ENCODE data around the gene CSMD2.

Gene CSMD2

GRCh38 chr1:33927721-33928120, 237.3 kb downstream of the CSMD2 start:
- no peaks in the 10 kb centered on the region for H3K9me3 ChIP-seq (ENCODE audit: insufficient read depth, low read length)
- H3K4me2 ChIP-seq (ENCODE audit: low read length): no peak overlapping the region
- H3K79me2 ChIP-seq (ENCODE audit: low read length): no peaks in the 10 kb centered on the region
- no peaks in the 10 kb centered on the region for H3K27me3 ChIP-seq (ENCODE audit: low read depth, low read length)
- no peaks in the 10 kb centered on the region for H3K4me1 ChIP-seq (ENCODE audit: low read length)
- H3K27ac ChIP-seq (ENCODE audit: low read length): no peak overlapping the region
- no peak overlapping the region for H3K9ac ChIP-seq (ENCODE audit: low read length)
- no peaks in the 10 kb centered on the region for H3K36me3 ChIP-seq (replicated peaks; ENCODE audit: low read depth, low read length)
- H3K4me3 ChIP-seq (ENCODE audit: low read length): no peak overlapping the region
- no peaks in the 10 kb centered on the region for H4K20me1 ChIP-seq (ENCODE audit: insufficient read depth, low read length)
- TF ChIP-seq CTCF (IDR thresholded peaks at IDR 0.05; ENCODE audit: low read depth, low read length) (no peak), EZH2phosphoT487 (IDR thresholded peaks at IDR 0.05; ENCODE audit: low read depth) (no peak)
- H2AFZ ChIP-seq (ENCODE audit: low read depth, low read length): no peak overlapping the region

- Histone ChIP-seq H3K4me2 (ENCODE audit: low read length) (no peak overlapping the region), H3K36me3 (replicated peaks; ENCODE audit: low read depth, low read length) (no peaks in the 10 kb centered on the region), H3K9me3 (ENCODE audit: insufficient read depth, low read length) (no peaks in the 10 kb centered on the region), H3K27ac (ENCODE audit: low read length) (no peak overlapping the region), H4K20me1 (ENCODE audit: insufficient read depth, low read length) (no peaks in the 10 kb centered on the region), H2AFZ (ENCODE audit: low read depth, low read length) (no peak overlapping the region), H3K9ac (ENCODE audit: low read length) (no peak overlapping the region), H3K79me2 (ENCODE audit: low read length) (no peaks in the 10 kb centered on the region), H3K4me3 (ENCODE audit: low read length) (no peak overlapping the region), H3K27me3 (ENCODE audit: low read depth, low read length) (no peaks in the 10 kb centered on the region), H3K4me1 (ENCODE audit: low read length) (no peaks in the 10 kb centered on the region)
- TF ChIP-seq CTCF (IDR thresholded peaks at IDR 0.05; ENCODE audit: low read depth, low read length) (no peak), EZH2phosphoT487 (IDR thresholded peaks at IDR 0.05; ENCODE audit: low read depth) (no peak)
These were observed 239.4 kb downstream of the CSMD2 start for GRCh38 chr1:33925586-33925985.

- Histone ChIP-seq H3K36me3 (replicated peaks; ENCODE audit: low read depth, low read length) (no peaks in the 10 kb centered on the region), H2AFZ (ENCODE audit: low read depth, low read length) (no peak overlapping the region), H4K20me1 (ENCODE audit: insufficient read depth, low read length) (no peaks in the 10 kb centered on the region), H3K4me3 (ENCODE audit: low read length) (no peak overlapping the region), H3K27me3 (ENCODE audit: low read depth, low read length) (no peaks in the 10 kb centered on the region), H3K79me2 (ENCODE audit: low read length) (no peaks in the 10 kb centered on the region), H3K4me1 (ENCODE audit: low read length) (peaks cover 8% of the 10 kb centered on the region), H3K4me2 (ENCODE audit: low read length) (no peak overlapping the region), H3K27ac (ENCODE audit: low read length) (no peak overlapping the region), H3K9me3 (ENCODE audit: insufficient read depth, low read length) (no peaks in the 10 kb centered on the region), H3K9ac (ENCODE audit: low read length) (no peak overlapping the region)
- TF ChIP-seq EZH2phosphoT487 (IDR thresholded peaks at IDR 0.05; ENCODE audit: low read depth) (no peak), CTCF (IDR thresholded peaks at IDR 0.05; ENCODE audit: low read depth, low read length) (no peak)
These were observed 243.7 kb downstream of the CSMD2 start for GRCh38 chr1:33921281-33921680.

- Histone ChIP-seq H3K4me1 (ENCODE audit: low read length) (peaks cover 8% of the 10 kb centered on the region), H3K27ac (ENCODE audit: low read length) (no peak overlapping the region), H4K20me1 (ENCODE audit: insufficient read depth, low read length) (no peaks in the 10 kb centered on the region), H3K27me3 (ENCODE audit: low read depth, low read length) (no peaks in the 10 kb centered on the region), H3K36me3 (replicated peaks; ENCODE audit: low read depth, low read length) (no peaks in the 10 kb centered on the region), H3K9ac (ENCODE audit: low read length) (no peak overlapping the region), H2AFZ (ENCODE audit: low read depth, low read length) (no peak overlapping the region), H3K9me3 (ENCODE audit: insufficient read depth, low read length) (no peaks in the 10 kb centered on the region), H3K4me3 (ENCODE audit: low read length) (no peak overlapping the region), H3K4me2 (ENCODE audit: low read length) (no peak overlapping the region), H3K79me2 (ENCODE audit: low read length) (no peaks in the 10 kb centered on the region)
- no peak for TF ChIP-seq EZH2phosphoT487 (IDR thresholded peaks at IDR 0.05; ENCODE audit: low read depth)
- no peak for TF ChIP-seq CTCF (IDR thresholded peaks at IDR 0.05; ENCODE audit: low read depth, low read length)
These were observed 246.7 kb downstream of the CSMD2 start for GRCh38 chr1:33918368-33918767.
